ENCODE results near the gene ZNF217. TPM values are rescaled to one million over a fixed set of nuclear protein-coding genes. Genes with fewer than 3 reads are reported as not detected.
"Not testable (repeated sequence)": the region's sequence is repeated elsewhere in the genome, so short reads cannot be mapped to it uniquely, and the experiment has no call there.

The ZNF217 gene
- total RNA-seq, 1 experiment from 2014 or later = 33.8 TPM

DNA sequence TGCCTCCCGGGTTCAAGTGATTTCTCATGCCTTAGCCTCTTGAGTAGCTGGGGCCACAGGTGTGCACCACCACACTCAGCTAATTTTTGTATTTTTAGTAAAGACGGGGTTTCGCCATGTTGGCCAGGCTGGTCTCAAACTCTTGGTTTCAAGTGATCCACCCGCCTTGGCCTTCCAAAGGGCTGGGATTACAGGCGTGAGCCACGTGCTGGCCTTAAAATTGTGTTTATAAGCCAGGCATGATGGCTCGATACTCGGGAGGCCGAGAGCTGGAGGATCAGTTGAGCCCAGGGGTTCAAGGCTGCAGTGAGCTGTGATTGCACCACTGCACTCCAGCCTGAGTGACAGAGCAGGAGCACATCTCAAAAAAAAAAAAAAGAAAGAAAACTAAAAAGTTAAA is 27.0 kb downstream of the ZNF217 start:
- intact Hi-C loops (cut with micrococcal nuclease); H3K27ac ChIP-seq (ENCODE audit: low read depth, low read length); H3K9ac ChIP-seq (ENCODE audit: low read length); ATAC-seq; H2AFZ ChIP-seq (ENCODE audit: low read depth, low read length, poor library complexity, severe bottlenecking); DNase-seq (ENCODE audit: low read depth, low spot score); RAD21 ChIA-PET (ENCODE audit: low non-redundant PET in 1 of 2, low total read pairs in 2 of 2, uncharacterized antibody in 2 of 2, unreplicated experiment in 2 of 2); H3K4me2 ChIP-seq (ENCODE audit: low read length); H3K27me3 ChIP-seq (ENCODE audit: insufficient read depth, low read length); H3K9me3 ChIP-seq (ENCODE audit: control insufficient read depth in 1 of 2, insufficient read depth in 1 of 2, low read depth in 1 of 2, low read length in 2 of 2); H3K9me2 ChIP-seq (ENCODE audit: insufficient read depth); H3K4me1 ChIP-seq (ENCODE audit: control insufficient read depth in 1 of 2, insufficient read depth in 2 of 2, low read length in 2 of 2); H3K4me3 ChIP-seq (replicated peaks in 1 of 2; ENCODE audit: low read depth in 1 of 2, low read length in 2 of 2); H4K20me1 ChIP-seq (ENCODE audit: insufficient read depth); POLR2A ChIA-PET; BruUV-seq (replicated peaks): not testable (repeated sequence)
- Histone ChIP-seq H3K79me2 (ENCODE audit: insufficient read depth, low read length) (peaks cover 39% of the 10 kb centered on the region), H3K36me3 (ENCODE audit: control insufficient read depth in 1 of 2, insufficient read depth in 2 of 2, low read length in 2 of 2) (peaks cover 11 to 34% of the 10 kb centered on the region in 2 experiments; a peak in 3 of 4 replicates)
- CTCF ChIA-PET = interaction anchor here (1.6 kb wide), 1 partner anchor 13 kb away, joined by 3 read pairs; no protein-coding TSS in a partner anchor

DNA sequence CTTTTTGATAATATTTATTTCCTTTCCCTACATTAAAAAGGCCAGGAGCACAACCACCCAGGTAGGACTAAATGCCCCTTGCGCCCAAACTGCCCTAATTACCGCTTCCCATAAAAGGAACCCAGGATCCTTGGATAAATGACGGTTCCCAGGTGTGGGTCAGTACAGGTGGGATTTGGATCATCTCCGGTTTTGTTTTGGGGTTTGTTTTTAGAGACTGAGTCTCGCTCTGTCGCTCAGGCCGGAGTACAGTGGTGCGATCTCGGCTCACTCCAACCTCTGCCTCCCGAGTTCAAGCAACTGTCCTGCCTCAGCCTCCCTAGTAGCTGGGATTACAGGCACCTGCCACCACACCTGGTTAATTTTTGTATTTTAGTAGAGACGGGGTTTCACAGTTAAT is 28.4 kb downstream of the ZNF217 start:
- ATAC-seq (no peak), DNase-seq (ENCODE audit: low read depth, low spot score) (no peak)
- no peak overlapping the region for H3K4me2 ChIP-seq (ENCODE audit: low read length)
- no peaks in the 10 kb centered on the region for H3K4me1 ChIP-seq (ENCODE audit: control insufficient read depth in 1 of 2, insufficient read depth in 2 of 2, low read length in 2 of 2)
- peaks cover 26% of the 10 kb centered on the region for H3K79me2 ChIP-seq (ENCODE audit: insufficient read depth, low read length)
- no peaks in the 10 kb centered on the region for H3K27me3 ChIP-seq (ENCODE audit: insufficient read depth, low read length)
- no peak overlapping the region for H3K9ac ChIP-seq (ENCODE audit: low read length)
- no TSS peak for BruUV-seq (replicated peaks)
- no peaks in the 10 kb centered on the region for H3K9me2 ChIP-seq (ENCODE audit: insufficient read depth)
- intact Hi-C loops (cut with micrococcal nuclease) = no loop called here
- H3K27ac ChIP-seq (ENCODE audit: low read depth, low read length) = no peak overlapping the region
- H3K4me3 ChIP-seq (replicated peaks in 1 of 2; ENCODE audit: low read depth in 1 of 2, low read length in 2 of 2) = no peak overlapping the region
- RAD21 ChIA-PET (ENCODE audit: low non-redundant PET in 1 of 2, low total read pairs in 2 of 2, uncharacterized antibody in 2 of 2, unreplicated experiment in 2 of 2) = no interaction called here
- POLR2A ChIA-PET = no interaction called here
- H3K9me3 ChIP-seq (ENCODE audit: control insufficient read depth in 1 of 2, insufficient read depth in 1 of 2, low read depth in 1 of 2, low read length in 2 of 2) = no peaks in the 10 kb centered on the region
- peaks cover 1 to 25% of the 10 kb centered on the region in 2 experiments; a peak in 3 of 4 replicates for H3K36me3 ChIP-seq (ENCODE audit: control insufficient read depth in 1 of 2, insufficient read depth in 2 of 2, low read length in 2 of 2)
- CTCF ChIA-PET = no interaction called here
- 0 out of 2 replicates have a peak, but pooled peaks cover 4% of the 10 kb centered on the region for H4K20me1 ChIP-seq (ENCODE audit: insufficient read depth)
- no peak overlapping the region for H2AFZ ChIP-seq (ENCODE audit: low read depth, low read length, poor library complexity, severe bottlenecking)
- TF ChIP-seq SRF (IDR thresholded peaks at IDR 0.05; ENCODE audit: low read depth) (no peak), JUND (IDR thresholded peaks at IDR 0.05) (no peak), ELF1 (IDR thresholded peaks at IDR 0.05; ENCODE audit: borderline replicate concordance, low read depth) (no peak), RAD21 (IDR thresholded peaks at IDR 0.05; ENCODE audit: low read depth) (no peak), EGR1 (IDR thresholded peaks at IDR 0.05; ENCODE audit: low read depth) (no peak), ZFX (IDR thresholded peaks at IDR 0.05) (no peak), SP1 (IDR thresholded peaks at IDR 0.05; ENCODE audit: low read depth) (no peak), EZH2 (IDR thresholded peaks at IDR 0.05) (no peak), TCF7L2 (IDR thresholded peaks at IDR 0.05; ENCODE audit: borderline replicate concordance, extremely low read depth, insufficient read depth, insufficient read length) (no peak), EZH2phosphoT487 (IDR thresholded peaks at IDR 0.05; ENCODE audit: borderline replicate concordance) (no peak), POLR2AphosphoS5 (IDR thresholded peaks at IDR 0.05; ENCODE audit: low read depth, low read length) (no peak), SIN3A (IDR thresholded peaks at IDR 0.05; ENCODE audit: low read depth) (no peak)
- TF ChIP-seq, protein P1, sequence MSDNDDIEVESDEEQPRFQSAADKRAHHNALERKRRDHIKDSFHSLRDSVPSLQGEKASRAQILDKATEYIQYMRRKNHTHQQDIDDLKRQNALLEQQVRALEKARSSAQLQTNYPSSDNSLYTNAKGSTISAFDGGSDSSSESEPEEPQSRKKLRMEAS (IDR thresholded peaks at IDR 0.05) = no peak
- TF ChIP-seq, protein P2, sequence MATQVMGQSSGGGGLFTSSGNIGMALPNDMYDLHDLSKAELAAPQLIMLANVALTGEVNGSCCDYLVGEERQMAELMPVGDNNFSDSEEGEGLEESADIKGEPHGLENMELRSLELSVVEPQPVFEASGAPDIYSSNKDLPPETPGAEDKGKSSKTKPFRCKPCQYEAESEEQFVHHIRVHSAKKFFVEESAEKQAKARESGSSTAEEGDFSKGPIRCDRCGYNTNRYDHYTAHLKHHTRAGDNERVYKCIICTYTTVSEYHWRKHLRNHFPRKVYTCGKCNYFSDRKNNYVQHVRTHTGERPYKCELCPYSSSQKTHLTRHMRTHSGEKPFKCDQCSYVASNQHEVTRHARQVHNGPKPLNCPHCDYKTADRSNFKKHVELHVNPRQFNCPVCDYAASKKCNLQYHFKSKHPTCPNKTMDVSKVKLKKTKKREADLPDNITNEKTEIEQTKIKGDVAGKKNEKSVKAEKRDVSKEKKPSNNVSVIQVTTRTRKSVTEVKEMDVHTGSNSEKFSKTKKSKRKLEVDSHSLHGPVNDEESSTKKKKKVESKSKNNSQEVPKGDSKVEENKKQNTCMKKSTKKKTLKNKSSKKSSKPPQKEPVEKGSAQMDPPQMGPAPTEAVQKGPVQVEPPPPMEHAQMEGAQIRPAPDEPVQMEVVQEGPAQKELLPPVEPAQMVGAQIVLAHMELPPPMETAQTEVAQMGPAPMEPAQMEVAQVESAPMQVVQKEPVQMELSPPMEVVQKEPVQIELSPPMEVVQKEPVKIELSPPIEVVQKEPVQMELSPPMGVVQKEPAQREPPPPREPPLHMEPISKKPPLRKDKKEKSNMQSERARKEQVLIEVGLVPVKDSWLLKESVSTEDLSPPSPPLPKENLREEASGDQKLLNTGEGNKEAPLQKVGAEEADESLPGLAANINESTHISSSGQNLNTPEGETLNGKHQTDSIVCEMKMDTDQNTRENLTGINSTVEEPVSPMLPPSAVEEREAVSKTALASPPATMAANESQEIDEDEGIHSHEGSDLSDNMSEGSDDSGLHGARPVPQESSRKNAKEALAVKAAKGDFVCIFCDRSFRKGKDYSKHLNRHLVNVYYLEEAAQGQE (IDR thresholded peaks at IDR 0.05; ENCODE audit: low read depth) = no peak
- TF ChIP-seq, protein P3, sequence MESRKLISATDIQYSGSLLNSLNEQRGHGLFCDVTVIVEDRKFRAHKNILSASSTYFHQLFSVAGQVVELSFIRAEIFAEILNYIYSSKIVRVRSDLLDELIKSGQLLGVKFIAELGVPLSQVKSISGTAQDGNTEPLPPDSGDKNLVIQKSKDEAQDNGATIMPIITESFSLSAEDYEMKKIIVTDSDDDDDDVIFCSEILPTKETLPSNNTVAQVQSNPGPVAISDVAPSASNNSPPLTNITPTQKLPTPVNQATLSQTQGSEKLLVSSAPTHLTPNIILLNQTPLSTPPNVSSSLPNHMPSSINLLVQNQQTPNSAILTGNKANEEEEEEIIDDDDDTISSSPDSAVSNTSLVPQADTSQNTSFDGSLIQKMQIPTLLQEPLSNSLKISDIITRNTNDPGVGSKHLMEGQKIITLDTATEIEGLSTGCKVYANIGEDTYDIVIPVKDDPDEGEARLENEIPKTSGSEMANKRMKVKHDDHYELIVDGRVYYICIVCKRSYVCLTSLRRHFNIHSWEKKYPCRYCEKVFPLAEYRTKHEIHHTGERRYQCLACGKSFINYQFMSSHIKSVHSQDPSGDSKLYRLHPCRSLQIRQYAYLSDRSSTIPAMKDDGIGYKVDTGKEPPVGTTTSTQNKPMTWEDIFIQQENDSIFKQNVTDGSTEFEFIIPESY (IDR thresholded peaks at IDR 0.05; ENCODE audit: extremely low read depth, insufficient replicate concordance, low read length) = no peak
